ENCODE measurements around the gene EPHA10. TPM values are rescaled to one million over a fixed set of nuclear protein-coding genes. Genes with fewer than 3 reads are reported as not detected.
"Not testable (repeated sequence)": the region's sequence is repeated elsewhere in the genome, so short reads cannot be mapped to it uniquely, and the experiment has no call there.

EPHA10 gene
- total and polyA plus RNA-seq, 2 donors, result 0.14 to 0.32 TPM

- no peak overlapping the region for H3K27ac ChIP-seq (ENCODE audit: low read depth in 1 of 2, low read length in 1 of 2)
- H3K4me3 ChIP-seq (ENCODE audit: low read length in 2 of 2), result no peak overlapping the region
- no peaks in the 10 kb centered on the region for H3K4me1 ChIP-seq (ENCODE audit: control insufficient read depth in 2 of 2, insufficient read depth in 2 of 2, low read length in 2 of 2)
- H3K9me3 ChIP-seq (ENCODE audit: control insufficient read depth in 2 of 2, insufficient read depth in 1 of 2, low read length in 1 of 2), result no peaks in the 10 kb centered on the region
- H3K36me3 ChIP-seq (ENCODE audit: control insufficient read depth in 2 of 2, insufficient read depth in 2 of 2, low read length in 1 of 2), result no peaks in the 10 kb centered on the region
- no peak for DNase-seq (ENCODE audit: low read depth in 6 of 9, low spot score in 9 of 9)
- WGBS, result 82% methylated on average over 4 of the region's 4 CpGs
- H3K27me3 ChIP-seq (ENCODE audit: control insufficient read depth in 2 of 2, insufficient read depth in 1 of 2, low read length in 1 of 2), result no peaks in the 10 kb centered on the region
Observed at GRCh38 chr1:37776946-37777516, 12.1 kb upstream of the EPHA10 start.

GRCh38 chr1:37771440-37771839, 6.5 kb upstream of the EPHA10 start:
- peaks cover 0 to 17% of the 10 kb centered on the region in 2 donors for H3K27me3 ChIP-seq (ENCODE audit: control insufficient read depth in 2 of 2, insufficient read depth in 1 of 2, low read length in 1 of 2)
- not testable (repeated sequence) for H3K4me1 ChIP-seq (ENCODE audit: control insufficient read depth in 2 of 2, insufficient read depth in 2 of 2, low read length in 2 of 2); DNase-seq (ENCODE audit: low read depth in 6 of 9, low spot score in 9 of 9); H3K36me3 ChIP-seq (ENCODE audit: control insufficient read depth in 2 of 2, insufficient read depth in 2 of 2, low read length in 1 of 2); H3K9me3 ChIP-seq (ENCODE audit: control insufficient read depth in 2 of 2, insufficient read depth in 1 of 2, low read length in 1 of 2); H3K4me3 ChIP-seq (ENCODE audit: low read length in 2 of 2); H3K27ac ChIP-seq (ENCODE audit: low read depth in 1 of 2, low read length in 1 of 2)

GRCh38 chr1:37767488-37767887, 2.6 kb upstream of the EPHA10 start:
- peaks cover 0 to 3% of the 10 kb centered on the region in 2 donors for H3K9me3 ChIP-seq (ENCODE audit: control insufficient read depth in 2 of 2, insufficient read depth in 1 of 2, low read length in 1 of 2)
- H3K27ac ChIP-seq (ENCODE audit: low read depth in 1 of 2, low read length in 1 of 2), result no peak overlapping the region
- H3K36me3 ChIP-seq (ENCODE audit: control insufficient read depth in 2 of 2, insufficient read depth in 2 of 2, low read length in 1 of 2), result no peaks in the 10 kb centered on the region
- H3K4me3 ChIP-seq (ENCODE audit: low read length in 2 of 2), result no peak overlapping the region
- peaks cover 24 to 56% of the 10 kb centered on the region in 2 donors for H3K27me3 ChIP-seq (ENCODE audit: control insufficient read depth in 2 of 2, insufficient read depth in 1 of 2, low read length in 1 of 2)
- no peaks in the 10 kb centered on the region for H3K4me1 ChIP-seq (ENCODE audit: control insufficient read depth in 2 of 2, insufficient read depth in 2 of 2, low read length in 2 of 2)
- no peak for DNase-seq (ENCODE audit: low read depth in 6 of 9, low spot score in 9 of 9)
- 9% methylated on average over 2 of the region's 2 CpGs for WGBS

- Histone ChIP-seq H3K4me1 (ENCODE audit: control insufficient read depth in 2 of 2, insufficient read depth in 2 of 2, low read length in 2 of 2) (no peaks in the 10 kb centered on the region), H3K4me3 (ENCODE audit: low read length in 2 of 2) (no peak overlapping the region), H3K27ac (ENCODE audit: low read depth in 1 of 2, low read length in 1 of 2) (no peak overlapping the region), H3K27me3 (ENCODE audit: control insufficient read depth in 2 of 2, insufficient read depth in 1 of 2, low read length in 1 of 2) (peaks cover 29 to 69% of the 10 kb centered on the region in 2 donors), H3K9me3 (ENCODE audit: control insufficient read depth in 2 of 2, insufficient read depth in 1 of 2, low read length in 1 of 2) (peaks cover 0 to 3% of the 10 kb centered on the region in 2 donors), H3K36me3 (ENCODE audit: control insufficient read depth in 2 of 2, insufficient read depth in 2 of 2, low read length in 1 of 2) (no peaks in the 10 kb centered on the region)
- no peak for DNase-seq (ENCODE audit: low read depth in 6 of 9, low spot score in 9 of 9)
- 10% methylated on average over 27 of the region's 27 CpGs for WGBS
Observed at GRCh38 chr1:37765916-37766664, 1.2 kb upstream of the EPHA10 start.

- H3K36me3 ChIP-seq (ENCODE audit: control insufficient read depth in 2 of 2, insufficient read depth in 2 of 2, low read length in 1 of 2), result no peaks in the 10 kb centered on the region
- H3K9me3 ChIP-seq (ENCODE audit: control insufficient read depth in 2 of 2, insufficient read depth in 1 of 2, low read length in 1 of 2), result peaks cover 0 to 3% of the 10 kb centered on the region in 2 donors
- peak; percentile 8 to 66 (median 36) for DNase-seq (ENCODE audit: low read depth in 6 of 9, low spot score in 9 of 9)
- 11% methylated on average over 29 of the region's 29 CpGs for WGBS
- H3K27me3 ChIP-seq (ENCODE audit: control insufficient read depth in 2 of 2, insufficient read depth in 1 of 2, low read length in 1 of 2), result peaks cover 29 to 72% of the 10 kb centered on the region in 2 donors
- H3K27ac ChIP-seq (ENCODE audit: low read depth in 1 of 2, low read length in 1 of 2), result no peak overlapping the region
- H3K4me1 ChIP-seq (ENCODE audit: control insufficient read depth in 2 of 2, insufficient read depth in 2 of 2, low read length in 2 of 2), result no peaks in the 10 kb centered on the region
- H3K4me3 ChIP-seq (ENCODE audit: low read length in 2 of 2), result no peak overlapping the region
Observed at GRCh38 chr1:37764414-37764825, 500 bp downstream of the EPHA10 start.

GRCh38 chr1:37763791-37764413, 1.0 kb downstream of the EPHA10 start:
- Histone ChIP-seq H3K9me3 (ENCODE audit: control insufficient read depth in 2 of 2, insufficient read depth in 1 of 2, low read length in 1 of 2) (peaks cover 0 to 3% of the 10 kb centered on the region in 2 donors), H3K36me3 (ENCODE audit: control insufficient read depth in 2 of 2, insufficient read depth in 2 of 2, low read length in 1 of 2) (no peaks in the 10 kb centered on the region), H3K4me1 (ENCODE audit: control insufficient read depth in 2 of 2, insufficient read depth in 2 of 2, low read length in 2 of 2) (no peaks in the 10 kb centered on the region), H3K27ac (ENCODE audit: low read depth in 1 of 2, low read length in 1 of 2) (no peak overlapping the region), H3K4me3 (ENCODE audit: low read length in 2 of 2) (no peak overlapping the region), H3K27me3 (ENCODE audit: control insufficient read depth in 2 of 2, insufficient read depth in 1 of 2, low read length in 1 of 2) (peaks cover 29 to 74% of the 10 kb centered on the region in 2 donors)
- no peak for DNase-seq (ENCODE audit: low read depth in 6 of 9, low spot score in 9 of 9)
- 31% methylated on average over 25 of the region's 25 CpGs for WGBS

GRCh38 chr1:37762516-37762915, 2.4 kb downstream of the EPHA10 start:
- Histone ChIP-seq H3K36me3 (ENCODE audit: control insufficient read depth in 2 of 2, insufficient read depth in 2 of 2, low read length in 1 of 2) (no peaks in the 10 kb centered on the region), H3K27me3 (ENCODE audit: control insufficient read depth in 2 of 2, insufficient read depth in 1 of 2, low read length in 1 of 2) (peaks cover 29 to 70% of the 10 kb centered on the region in 2 donors), H3K4me3 (ENCODE audit: low read length in 2 of 2) (no peak overlapping the region), H3K9me3 (ENCODE audit: control insufficient read depth in 2 of 2, insufficient read depth in 1 of 2, low read length in 1 of 2) (peaks cover 0 to 3% of the 10 kb centered on the region in 2 donors), H3K4me1 (ENCODE audit: control insufficient read depth in 2 of 2, insufficient read depth in 2 of 2, low read length in 2 of 2) (no peaks in the 10 kb centered on the region), H3K27ac (ENCODE audit: low read depth in 1 of 2, low read length in 1 of 2) (no peak overlapping the region)
- no peak for DNase-seq (ENCODE audit: low read depth in 6 of 9, low spot score in 9 of 9)
- WGBS, result 77% methylated on average over 2 of the region's 2 CpGs

- 62% methylated on average over 68 of the region's 68 CpGs for WGBS
- DNase-seq (ENCODE audit: low read depth in 6 of 9, low spot score in 9 of 9), result no peak
- Histone ChIP-seq H3K36me3 (ENCODE audit: control insufficient read depth in 2 of 2, insufficient read depth in 2 of 2, low read length in 1 of 2) (no peaks in the 10 kb centered on the region), H3K27ac (ENCODE audit: low read depth in 1 of 2, low read length in 1 of 2) (no peak overlapping the region), H3K4me3 (ENCODE audit: low read length in 2 of 2) (no peak overlapping the region), H3K9me3 (ENCODE audit: control insufficient read depth in 2 of 2, insufficient read depth in 1 of 2, low read length in 1 of 2) (peaks cover 0 to 3% of the 10 kb centered on the region in 2 donors), H3K27me3 (ENCODE audit: control insufficient read depth in 2 of 2, insufficient read depth in 1 of 2, low read length in 1 of 2) (peaks cover 29 to 65% of the 10 kb centered on the region in 2 donors), H3K4me1 (ENCODE audit: control insufficient read depth in 2 of 2, insufficient read depth in 2 of 2, low read length in 2 of 2) (no peaks in the 10 kb centered on the region)
Observed at GRCh38 chr1:37761416-37762095, 3.4 kb downstream of the EPHA10 start.

- DNase-seq (ENCODE audit: low read depth in 6 of 9, low spot score in 9 of 9), result no peak
- no peak overlapping the region for H3K27ac ChIP-seq (ENCODE audit: low read depth in 1 of 2, low read length in 1 of 2)
- no peaks in the 10 kb centered on the region for H3K4me1 ChIP-seq (ENCODE audit: control insufficient read depth in 2 of 2, insufficient read depth in 2 of 2, low read length in 2 of 2)
- H3K4me3 ChIP-seq (ENCODE audit: low read length in 2 of 2), result no peak overlapping the region
- WGBS, result 96% methylated on average over 2 of the region's 2 CpGs
- peaks cover 30 to 65% of the 10 kb centered on the region in 2 donors for H3K27me3 ChIP-seq (ENCODE audit: control insufficient read depth in 2 of 2, insufficient read depth in 1 of 2, low read length in 1 of 2)
- H3K9me3 ChIP-seq (ENCODE audit: control insufficient read depth in 2 of 2, insufficient read depth in 1 of 2, low read length in 1 of 2), result peaks cover 0 to 3% of the 10 kb centered on the region in 2 donors
- H3K36me3 ChIP-seq (ENCODE audit: control insufficient read depth in 2 of 2, insufficient read depth in 2 of 2, low read length in 1 of 2), result no peaks in the 10 kb centered on the region
Observed at GRCh38 chr1:37759451-37759850, 5.5 kb downstream of the EPHA10 start.

All from thymus (tissue), 11 donors.